K562 (cell line): Measurements from ENCODE around the gene CCDC87. TPM values are rescaled to one million over a fixed set of nuclear protein-coding genes. Genes with fewer than 3 reads are reported as not detected.

ENCODE experiments used
- CREB3L1 ChIP-seq: fragments of 450-650 bp; IDR thresholded peaks from 2 replicates; pipeline ENCODE4 v1.6.1; 2014; ENCODE audit warnings: low read depth, mild to moderate bottlenecking, moderate library complexity, borderline replicate concordance
- HNRNPL ChIP-seq: fragments of 200-400 bp; formaldehyde crosslinking; IDR thresholded peaks from 2 replicates; pipeline ENCODE4 v1.6.1; 2017; ENCODE audit warnings: low read depth, mild to moderate bottlenecking, low read length
- POLR2B ChIP-seq: fragments of 450-650 bp; IDR thresholded peaks from 2 replicates; pipeline ENCODE4 v1.6.1; 2018; ENCODE audit warnings: low read depth; ENCODE audit not compliant: partially characterized antibody
- THRB ChIP-seq: fragments of 450-650 bp; formaldehyde crosslinking; conservative IDR thresholded peaks from 2 replicates; pipeline ENCODE4 v1.4.0; 2022; ENCODE audit warnings: mild to moderate bottlenecking, missing genetic modification characterization
- ZBTB40 ChIP-seq, 2 experiments: fragments of 450-650 bp in 1 of 2; sonication (generic) in 1 of 2; formaldehyde crosslinking in 1 of 2; IDR thresholded peaks; 2 replicates each; pipeline versions ENCODE4 v1.7.1 to v1.9.0; 2016 to 2022; ENCODE audit warnings: inconsistent platforms in 1 of 2, mild to moderate bottlenecking in 1 of 2, missing genetic modification reagents in 1 of 2
- ZBTB9 ChIP-seq: fragments of 450-650 bp; formaldehyde crosslinking; IDR thresholded peaks from 2 replicates; pipeline ENCODE4 v1.4.0; 2020; ENCODE audit warnings: mild to moderate bottlenecking, moderate library complexity
- ZC3H8 ChIP-seq: fragments of 450-650 bp; IDR thresholded peaks from 2 replicates; pipeline ENCODE4 v1.6.1; 2017
- ZNF217 ChIP-seq: sonication (generic); formaldehyde crosslinking; IDR thresholded peaks from 2 replicates; pipeline ENCODE4 v1.8.0; 2022; ENCODE audit warnings: mild to moderate bottlenecking, missing genetic modification reagents
- ZNF408 ChIP-seq: fragments of 250-450 bp; sonication (Bioruptor Pico); IDR thresholded peaks from 2 replicates; pipeline ENCODE4 v1.4.0; 2020; ENCODE audit warnings: low read depth, mild to moderate bottlenecking, moderate library complexity
- ZNF740 ChIP-seq, 3 experiments: fragments of 200-800 bp in 1 of 3; sonication (Bioruptor generic) in 1 of 3; sonication (generic) in 1 of 3; formaldehyde crosslinking in 1 of 3; IDR thresholded peaks; 2 replicates each; pipeline versions ENCODE4 v1.6.1 to v1.8.0; 2016 to 2022; ENCODE audit warnings: mild to moderate bottlenecking in 2 of 3, missing compliant biosample characterization in 2 of 3, missing genetic modification characterization in 2 of 3, missing genetic modification reagents in 1 of 3
- polyA plus RNA-seq, 8 experiments: library from polyadenylated mRNA; depleted of rRNA in 4 of 8; stranded (reverse) in 5 of 8; unstranded in 3 of 8; fragments of >200 nt; fragmentation: Nextera tagmentation in 2 of 8; fragmentation: Illumina TruSeq in 1 of 8; extraction: Ambion mirVana in 2 of 8; extraction: Trizol in 1 of 8; gene quantifications; 2 replicates each; pipeline versions ENCODE4 v1.2.1 to v1.2.3, GENCODE V29; 2011 to 2014; ENCODE audit warnings: inconsistent platforms in 1 of 8, missing spikeins in 1 of 8
- total RNA-seq, 7 experiments: library from RNA; depleted of rRNA in 6 of 7; stranded (reverse); fragments of >200 nt in 6 of 7; fragmentation: Illumina TruSeq in 2 of 7; extraction: Trizol in 2 of 7; gene quantifications; 2 replicates each; pipeline versions ENCODE4 v1.2.1 to v1.2.3, GENCODE V29; 2011 to 2021; ENCODE audit warnings: low replicate concordance in 1 of 7

Gene CCDC87
- total and polyA plus RNA-seq, 9 of the 15 experiments (the other 6 are each of a cell fraction or from before 2014, with no cell fraction given) = 0.03 to 0.44 (median 0.15) TPM; not detected in 1

- TF ChIP-seq ZBTB40 (IDR thresholded peaks at IDR 0.05) (no peak; the same call in 1 of the 2 replicates), ZBTB40 (CRISPR knock-in tag; IDR thresholded peaks at IDR 0.05) (no peak), ZNF740 (CRISPR knock-in tag; IDR thresholded peaks at IDR 0.05) (peak; percentile 96), ZNF740 (tag; IDR thresholded peaks at IDR 0.05) (peak in 1 of 2 experiments; percentile 62; a peak in 1 of 4 replicates), ZC3H8 (0 out of 2 replicates have a peak, but pooled peaks have one; percentile 12), CREB3L1 (peak; percentile 63; the same call in 1 of the 2 replicates), ZNF408 (CRISPR knock-in tag) (no peak), POLR2B (peak; percentile 96), HNRNPL (no peak), ZBTB9 (peak; percentile 81; the same call in 1 of the 2 replicates), ZNF217 (CRISPR knock-in tag) (no peak), THRB (CRISPR knock-in tag) (peak; percentile 82)
Observed at GRCh38 chr11:66638177-66639065, 45.6 kb upstream of the CCDC87 start, which contains the start of gene RBM4 (continued).
